ENCODE results near the gene SERPINB2.
"Not testable (repeated sequence)": the region's sequence is repeated elsewhere in the genome, so short reads cannot be mapped to it uniquely, and the experiment has no call there.

Gene SERPINB2

DNA sequence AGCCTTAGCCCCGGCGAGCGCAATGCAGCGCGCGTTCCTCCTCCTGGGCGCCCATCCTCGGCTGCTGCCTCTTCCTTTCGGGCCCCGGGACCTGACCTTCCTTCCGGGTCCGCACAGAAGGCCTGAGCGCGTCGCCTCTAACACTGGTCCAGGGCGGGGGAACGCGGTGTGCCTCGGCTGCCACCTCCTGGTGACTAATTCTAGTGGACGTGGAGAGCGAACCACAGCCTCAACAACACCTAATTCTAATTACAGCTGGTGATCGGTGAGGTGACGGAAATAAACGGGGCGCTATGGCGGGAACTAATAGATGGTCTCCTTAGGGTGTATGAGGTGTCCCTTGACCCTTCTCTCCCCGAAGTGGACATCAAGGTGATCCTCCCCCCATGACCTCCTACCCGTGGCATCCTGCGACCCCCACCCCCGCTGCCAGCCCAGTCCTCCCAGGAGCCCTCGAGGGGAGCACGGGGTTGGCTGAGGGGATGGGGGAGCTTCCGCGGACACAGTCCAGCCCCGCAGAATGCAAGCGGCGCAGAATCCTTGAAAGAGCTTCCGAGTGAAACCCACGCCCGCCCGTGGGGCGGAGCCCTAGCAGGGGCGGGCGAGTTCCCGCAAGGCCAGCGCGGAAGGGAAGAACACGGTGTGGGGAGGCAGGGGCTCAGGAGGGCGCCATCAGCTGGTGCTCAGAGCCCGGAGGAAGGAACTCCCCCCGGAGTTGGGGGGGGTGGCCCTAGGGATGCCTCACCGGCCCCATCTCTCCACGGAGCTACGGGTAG lies 48.8 kb downstream of the SERPINB2 start:
- peak; percentile 67 to 69 for DNase-seq
- TF ChIP-seq GATA1 (IDR thresholded peaks at IDR 0.05; ENCODE audit: low read depth, low read length) (no peak), POLR2A (IDR thresholded peaks at IDR 0.05; ENCODE audit: low read length) (no peak)

DNA sequence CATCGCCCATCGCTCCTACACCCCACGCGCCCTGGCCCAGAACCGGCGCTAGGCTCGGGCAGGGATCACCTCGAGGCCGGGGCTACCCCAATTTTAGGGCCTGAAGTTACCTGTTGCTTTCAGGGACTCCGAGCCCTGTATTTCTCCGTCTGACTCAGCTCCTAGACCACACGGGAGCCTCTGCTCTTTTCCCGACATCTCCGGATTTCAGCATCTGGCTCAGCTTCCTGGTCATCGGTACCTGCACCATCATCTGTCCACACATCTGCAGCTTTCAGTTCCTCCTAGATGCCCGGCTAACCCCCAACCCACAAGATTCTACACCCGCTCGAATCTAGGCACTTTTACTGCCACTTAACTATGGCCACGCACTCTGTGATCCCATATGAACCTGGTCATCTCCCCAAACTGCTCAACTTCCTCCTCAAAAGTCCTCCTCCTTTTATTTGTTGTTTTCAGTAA lies 49.5 kb downstream of the SERPINB2 start:
- DNase-seq = no peak
- TF ChIP-seq POLR2A (IDR thresholded peaks at IDR 0.05; ENCODE audit: low read length) (no peak), GATA1 (IDR thresholded peaks at IDR 0.05; ENCODE audit: low read depth, low read length) (no peak)

DNA sequence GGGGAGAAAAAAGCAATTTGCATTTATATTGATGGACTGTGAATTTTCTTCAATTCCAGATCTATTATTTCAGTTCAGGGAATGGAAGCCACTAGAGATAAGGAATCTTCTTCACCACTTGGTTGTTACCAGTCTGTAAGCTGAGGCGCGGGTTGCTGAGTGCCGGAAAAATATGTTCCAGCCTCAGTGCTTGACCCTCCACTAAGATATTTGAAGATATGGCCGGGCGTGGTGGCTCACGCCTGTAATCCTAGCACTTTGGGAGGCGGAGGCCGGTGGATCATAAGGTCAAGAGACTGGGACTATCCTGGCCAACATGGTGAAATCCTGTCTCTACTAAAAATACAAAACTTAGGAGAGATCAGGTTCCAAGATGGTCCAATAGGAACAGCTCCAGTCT lies 52.5 kb downstream of the SERPINB2 start:
- no peak for DNase-seq
- TF ChIP-seq GATA1 (IDR thresholded peaks at IDR 0.05; ENCODE audit: low read depth, low read length) = no peak
- no peak for TF ChIP-seq POLR2A (IDR thresholded peaks at IDR 0.05; ENCODE audit: low read length)

DNA sequence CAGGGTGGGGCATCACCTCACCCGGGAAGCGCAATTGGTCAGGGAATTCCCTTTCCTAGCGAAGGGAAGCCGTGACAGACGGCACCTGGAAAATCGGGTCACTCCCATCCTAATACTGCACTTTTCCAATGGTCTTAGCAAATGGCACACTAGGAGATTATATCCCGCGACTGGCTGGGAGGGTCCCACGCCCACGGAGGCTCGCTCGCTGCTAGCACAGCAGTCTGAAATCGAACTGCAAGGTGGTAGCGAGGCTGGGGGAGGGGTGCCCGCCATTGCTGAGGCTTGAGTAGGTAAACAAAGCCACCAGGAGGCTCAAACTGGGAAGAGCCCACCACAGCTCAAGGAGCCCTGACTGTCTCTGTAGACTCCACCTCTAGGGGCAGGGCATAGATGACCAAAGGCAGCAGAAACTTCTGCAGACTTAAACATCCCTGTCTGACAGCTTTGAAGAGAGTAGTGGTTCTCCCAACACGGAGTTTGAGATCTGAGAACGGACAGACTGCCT lies 53.1 kb downstream of the SERPINB2 start:
- not testable (repeated sequence) for DNase-seq

DNA sequence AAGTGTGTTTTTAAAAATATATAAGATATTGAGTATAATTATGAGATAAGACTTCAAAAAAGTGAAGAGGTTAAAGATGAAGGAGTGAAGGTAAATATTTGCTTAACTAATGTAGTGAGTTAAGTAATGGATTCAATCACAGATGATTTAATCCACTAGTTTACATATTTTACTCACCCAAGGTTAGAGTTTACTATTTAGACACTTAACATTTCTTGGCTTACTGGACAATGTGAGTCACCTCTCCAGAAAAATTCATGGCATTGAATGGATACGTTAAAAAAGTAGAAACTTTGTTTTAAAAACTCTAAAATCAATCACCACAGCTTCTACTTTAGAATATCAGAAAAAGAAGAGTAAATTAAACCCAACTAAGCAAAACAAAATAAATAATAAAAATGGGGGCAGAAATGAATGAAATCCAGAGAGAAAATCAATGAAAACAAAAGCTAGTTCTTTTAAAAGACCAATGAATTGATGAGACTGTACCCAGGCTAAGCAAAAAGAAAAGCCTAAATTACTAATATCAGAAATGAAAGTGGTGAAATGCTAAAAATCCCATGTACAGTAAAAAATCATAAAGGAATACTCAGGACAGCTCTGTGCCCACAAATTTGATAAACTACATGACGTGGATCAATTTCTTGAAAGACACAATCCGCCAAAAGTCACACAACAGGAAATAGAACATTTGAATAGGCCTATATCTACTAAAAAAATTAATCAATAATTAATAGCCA lies 59.7 kb downstream of the SERPINB2 start:
- DNase-seq = no peak
- TF ChIP-seq POLR2A (IDR thresholded peaks at IDR 0.05; ENCODE audit: low read length) = no peak
- no peak for TF ChIP-seq GATA1 (IDR thresholded peaks at IDR 0.05; ENCODE audit: low read depth, low read length)

DNA sequence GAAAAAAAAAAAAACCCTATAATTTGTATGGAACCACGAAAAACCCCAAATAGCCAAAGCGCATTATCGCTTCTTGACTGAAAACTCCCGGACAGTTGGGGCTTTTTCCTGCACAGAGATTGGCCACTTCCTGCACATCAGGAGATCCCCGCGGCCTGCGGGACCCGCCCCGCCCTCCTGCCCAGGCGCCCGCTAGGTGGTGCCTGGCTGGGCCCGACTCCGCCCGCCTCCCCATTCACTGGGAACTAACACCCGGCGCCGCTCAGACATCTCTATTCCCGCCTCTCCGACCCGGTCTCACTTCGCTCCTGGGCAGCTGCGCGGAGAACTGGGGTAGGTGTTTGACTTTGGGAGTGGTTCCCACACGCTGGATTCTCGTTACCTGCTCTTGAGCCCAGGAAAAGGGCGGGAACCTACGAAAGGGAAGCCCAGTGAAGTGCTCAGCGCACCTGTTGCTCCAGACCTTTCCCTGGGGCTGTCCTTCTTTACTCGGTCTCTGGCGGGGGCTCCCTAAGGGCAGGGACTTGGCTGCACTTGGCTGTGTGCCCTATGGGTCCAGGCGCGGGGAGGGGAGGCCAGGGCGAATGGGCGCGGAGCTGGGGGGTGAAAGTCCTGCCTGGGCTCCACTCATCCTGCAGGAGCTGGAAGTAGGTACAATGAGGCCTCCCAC lies 61.7 kb downstream of the SERPINB2 start, which contains the start of gene HMSD:
Gene HMSD (plus strand): TSS at position 234 of the 670 bp plus-strand sequence. CDS start 4,155 bp downstream, outside the sequence.
- TF ChIP-seq POLR2A (IDR thresholded peaks at IDR 0.05; ENCODE audit: low read length) (no peak), GATA1 (IDR thresholded peaks at IDR 0.05; ENCODE audit: low read depth, low read length) (no peak)
- DNase-seq = no peak

DNA sequence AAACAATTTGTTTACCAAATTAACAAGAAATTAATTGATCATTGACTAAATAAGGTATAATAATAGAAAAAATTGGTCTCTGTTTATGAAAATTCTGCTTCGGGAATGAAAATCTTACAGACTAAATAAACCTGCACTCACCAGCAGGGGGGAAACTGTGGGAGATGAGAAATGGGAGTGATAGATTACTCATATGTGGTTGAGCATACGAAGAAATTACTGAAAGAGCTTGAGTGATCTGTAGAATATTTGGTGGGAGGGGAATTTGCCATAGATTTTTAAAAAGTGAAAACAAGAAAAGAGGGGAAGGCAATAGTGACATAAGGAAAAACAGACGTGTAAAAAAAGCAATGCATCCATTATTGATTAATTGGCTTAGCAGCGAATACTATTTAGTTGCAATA lies 63.8 kb downstream of the SERPINB2 start:
- no peak for DNase-seq
- TF ChIP-seq POLR2A (IDR thresholded peaks at IDR 0.05; ENCODE audit: low read length) = no peak
- no peak for TF ChIP-seq GATA1 (IDR thresholded peaks at IDR 0.05; ENCODE audit: low read depth, low read length)
